Amniotic epithelial cell (primary cell): ENCODE data around the gene ATF2.
A peak's percentile ranks its signal among the peaks of the same experiment; 100 is the strongest.

Experiments
- DNase-seq: peaks from one replicate; pipeline ENCODE4 v3.0.0-alpha.2; 2010; ENCODE audit warnings: low read depth

Gene ATF2

DNA sequence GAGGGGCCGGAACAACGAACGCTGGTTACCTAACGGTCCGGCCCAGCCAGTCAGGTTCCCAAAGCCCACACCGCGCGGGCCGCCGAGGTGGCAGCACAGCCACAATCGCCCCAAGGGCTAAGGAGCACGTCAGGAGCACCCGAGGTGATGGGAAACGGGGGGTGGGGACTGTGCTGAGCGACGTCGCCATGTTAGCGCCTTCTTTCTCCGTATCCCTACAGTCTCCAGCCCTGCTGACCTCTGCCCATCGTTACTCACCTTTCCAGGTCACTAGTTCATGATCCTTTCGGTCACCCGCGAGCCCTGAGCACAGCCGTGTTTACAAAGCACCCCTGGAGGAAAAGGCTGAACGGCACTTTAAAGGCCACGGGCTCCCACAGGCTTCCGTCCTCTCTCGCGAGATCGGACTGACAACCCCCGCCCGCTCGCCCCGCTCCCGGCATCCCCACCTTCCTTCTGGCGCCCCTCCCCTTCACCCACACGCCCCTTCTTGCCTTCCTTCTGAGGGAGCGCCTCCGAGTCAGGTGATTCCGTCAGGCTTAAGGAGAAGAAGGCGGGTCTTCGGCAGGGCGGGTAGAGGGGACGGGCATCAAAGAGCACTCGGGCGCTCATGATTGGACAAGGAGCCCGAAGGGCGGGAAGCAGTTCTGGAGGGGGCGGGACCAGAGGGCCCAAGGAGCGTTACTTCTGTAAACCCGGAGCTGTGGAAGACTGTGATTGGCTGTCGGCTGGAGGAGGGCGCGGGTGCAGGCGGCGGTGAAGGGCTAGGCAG is at the start of gene ATF2:
ATF2 (minus strand) TSS at position 412 of the 772 bp plus-strand sequence. CDS start 31,760 bp downstream, outside the sequence.
- peak; percentile 100 for DNase-seq

- no peak for DNase-seq
Observed at GRCh38 chr2:175207741-175208438, 39.9 kb upstream of the ATF2 start.

GRCh38 chr2:175206866-175207265 is 38.9 kb upstream of the ATF2 start:
- no peak for DNase-seq

- DNase-seq, result peak; percentile 50
Observed at GRCh38 chr2:175205523-175205922, 37.5 kb upstream of the ATF2 start.

DNA sequence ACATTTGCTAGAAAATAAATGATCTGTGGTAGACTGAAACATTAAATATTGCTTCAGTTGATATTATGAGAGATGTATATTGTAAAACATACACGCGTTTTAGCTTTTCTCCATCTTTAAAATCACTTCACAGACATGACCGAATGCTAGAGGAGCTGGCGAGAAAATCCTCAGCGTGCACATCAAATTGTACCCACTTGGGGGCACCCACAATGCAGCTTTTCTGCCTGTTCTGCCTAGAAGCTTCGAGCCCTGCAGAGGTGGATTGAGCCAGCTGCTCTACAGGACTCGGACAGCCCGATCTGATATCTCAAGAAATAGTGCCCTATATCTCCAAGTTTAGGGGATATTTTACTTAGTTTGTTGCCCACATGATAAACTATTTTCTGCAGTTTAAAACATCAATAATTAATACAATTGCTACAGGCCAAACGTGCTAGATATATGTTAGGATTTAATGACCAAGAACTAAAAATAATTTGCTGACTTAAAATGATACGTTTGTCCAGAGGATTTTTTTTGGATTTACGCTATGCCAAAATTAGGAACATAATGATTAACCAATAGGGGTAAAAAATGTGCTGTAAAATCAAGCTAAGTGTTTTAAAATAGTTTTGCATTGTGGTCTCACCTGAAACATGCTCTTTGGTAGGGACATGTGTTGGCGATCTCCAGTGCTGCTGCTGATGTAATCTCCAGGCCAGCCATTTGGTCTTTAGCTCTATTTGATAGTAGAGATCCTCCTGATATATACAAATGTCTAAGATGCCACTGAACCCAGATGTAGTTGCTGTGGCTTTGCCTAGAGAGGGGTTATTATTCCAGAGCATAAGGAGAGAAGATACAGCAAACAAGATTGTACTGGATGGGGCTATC is 35.9 kb upstream of the ATF2 start:
- peak; percentile 48 for DNase-seq

DNA sequence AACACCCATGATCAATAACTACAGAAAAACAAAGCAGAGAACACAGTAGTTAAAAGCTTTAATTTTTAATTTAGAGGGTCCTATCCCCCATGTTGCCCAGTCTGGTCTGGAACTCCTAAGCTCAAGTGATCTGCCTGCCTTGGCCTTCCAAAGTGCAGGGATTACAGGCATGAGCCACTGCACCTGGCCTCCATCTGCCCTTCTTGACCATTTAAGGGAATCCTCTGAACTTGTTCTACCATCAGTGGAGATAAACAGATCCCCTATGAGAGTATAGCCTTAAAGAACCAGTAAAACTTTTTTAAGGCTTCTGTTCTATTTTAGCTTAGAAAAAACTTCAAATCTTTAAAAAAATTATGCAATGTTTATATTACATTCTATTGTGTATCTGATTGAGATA is 27.0 kb upstream of the ATF2 start:
- DNase-seq, result no peak

GRCh38 chr2:175188761-175189160 is 20.8 kb upstream of the ATF2 start:
- DNase-seq, result no peak

- DNase-seq, result peak; percentile 31
Observed at GRCh38 chr2:175187378-175187777, 19.4 kb upstream of the ATF2 start.

DNA sequence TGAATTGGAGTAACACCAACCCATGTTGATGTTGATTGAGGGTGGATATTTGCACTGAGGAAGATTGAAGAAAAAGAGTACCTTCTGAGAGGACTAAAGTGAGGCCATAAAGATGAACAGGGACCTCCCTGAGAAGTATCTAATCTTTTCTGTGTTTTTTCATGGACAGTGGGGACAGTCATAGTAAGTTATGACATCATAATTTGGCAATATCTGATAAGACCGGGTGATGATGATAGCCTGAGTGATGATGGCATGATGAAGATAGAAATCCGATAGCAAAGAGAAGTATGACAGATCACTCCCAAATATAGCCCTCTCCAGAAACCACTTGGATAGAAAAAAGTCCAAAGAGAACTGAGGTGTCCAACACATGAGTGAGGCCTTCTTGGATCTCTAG is 15.7 kb upstream of the ATF2 start:
- DNase-seq, result no peak

DNA sequence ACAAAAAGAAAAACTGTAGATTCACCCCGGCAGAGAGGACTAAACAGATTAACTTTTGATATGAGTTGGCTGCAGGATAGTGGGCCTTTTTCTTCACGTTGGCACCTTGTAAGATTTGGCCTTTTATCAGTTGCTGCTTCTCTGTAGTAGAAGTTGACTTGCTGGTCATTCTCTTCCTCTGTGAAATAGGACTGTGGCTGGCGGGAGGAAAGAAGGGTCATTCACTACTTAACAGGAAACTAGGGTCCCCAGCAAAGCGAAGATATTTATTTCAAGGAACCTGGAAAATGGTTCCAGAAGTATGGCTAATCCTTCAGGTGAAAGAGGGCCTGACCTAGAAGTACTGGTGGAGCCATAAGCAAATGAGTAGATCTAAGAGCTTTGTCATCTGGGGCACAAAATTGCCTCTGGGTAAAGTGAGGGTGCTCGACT is 13.9 kb upstream of the ATF2 start:
- no peak for DNase-seq

DNA sequence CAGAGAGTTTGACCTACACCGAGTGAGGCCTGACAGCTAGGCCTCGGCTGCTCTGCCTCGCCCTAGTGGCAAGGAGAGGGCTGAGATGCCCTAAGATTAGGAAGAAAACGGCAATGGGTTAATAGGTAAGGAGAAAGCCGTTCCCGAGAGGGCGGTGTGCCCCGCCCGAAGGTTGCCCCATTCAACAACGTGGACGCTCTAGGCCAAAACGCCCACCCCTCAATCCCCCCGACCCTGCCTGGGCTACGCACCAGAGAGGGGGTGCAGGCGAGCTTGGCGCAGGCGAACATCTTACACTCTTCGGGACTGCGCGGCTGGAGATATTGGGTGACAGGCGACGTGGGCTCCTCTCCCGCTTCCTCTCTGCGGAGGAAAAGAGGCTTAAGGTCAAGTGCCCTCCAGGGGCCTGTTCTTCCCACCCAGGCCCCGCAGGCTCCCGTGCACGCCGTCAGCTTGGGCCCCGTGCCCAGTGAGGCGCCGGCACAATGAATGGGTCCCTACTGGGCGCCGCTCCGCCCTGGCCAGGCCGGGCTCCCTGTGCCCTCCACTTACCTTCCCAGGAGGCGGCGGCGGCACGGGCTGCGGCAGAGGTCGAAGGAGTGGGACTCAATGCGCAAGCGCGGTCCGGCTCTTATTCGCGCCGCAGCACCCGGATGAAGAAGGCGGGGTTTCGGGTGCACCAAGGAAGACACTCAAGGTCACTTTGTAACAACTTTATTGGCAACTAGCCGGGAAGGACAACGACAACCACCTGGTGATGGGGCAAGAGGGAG is 13.3 kb upstream of the ATF2 start, which contains the start of gene ATP5MC3:
ATP5MC3 (minus strand) TSS at position 607 of the 773 bp plus-strand sequence; CDS start at position 290, 317 bp downstream.
- peak; percentile 92 for DNase-seq

DNA sequence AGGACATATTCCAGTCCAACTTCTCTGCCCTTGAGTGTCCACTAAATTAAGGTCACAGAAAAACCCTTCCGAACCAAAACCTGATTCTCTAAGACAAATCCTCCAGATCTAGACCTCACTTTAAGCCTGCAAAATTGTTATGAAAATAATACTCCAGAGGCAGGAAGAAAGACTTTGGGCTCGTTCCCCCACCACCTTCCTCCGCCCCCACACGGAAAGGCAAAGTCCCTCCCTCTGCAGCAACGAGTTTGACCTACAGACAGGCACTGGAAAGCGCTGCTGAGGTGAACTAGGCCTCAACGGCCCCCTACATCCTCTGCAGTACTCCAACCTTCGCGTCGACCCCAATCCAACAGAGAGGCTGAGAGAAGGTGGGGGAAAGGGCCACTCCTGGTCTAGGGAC is 12.7 kb upstream of the ATF2 start:
- DNase-seq, result peak; percentile 50

DNA sequence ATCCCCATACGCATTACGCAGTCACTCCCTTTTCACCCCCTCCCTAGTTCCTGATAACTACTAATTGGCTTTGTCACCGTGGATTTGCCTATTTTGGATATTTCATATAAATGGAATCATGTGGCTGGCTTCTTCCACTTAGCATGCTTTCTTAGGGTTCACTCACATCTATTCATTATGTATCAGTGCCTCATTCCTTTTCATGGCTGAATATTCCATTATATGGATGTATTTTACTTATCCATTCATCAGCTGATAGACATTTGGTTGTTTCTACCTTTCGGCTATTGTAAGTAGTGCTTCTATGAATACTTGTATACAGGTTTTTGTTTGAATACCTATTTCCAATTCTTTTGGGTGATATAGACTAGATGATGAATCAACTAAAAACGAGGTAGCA is 8.6 kb upstream of the ATF2 start:
- DNase-seq, result no peak

GRCh38 chr2:175175896-175176295 is 7.9 kb upstream of the ATF2 start:
- peak; percentile 14 for DNase-seq

DNA sequence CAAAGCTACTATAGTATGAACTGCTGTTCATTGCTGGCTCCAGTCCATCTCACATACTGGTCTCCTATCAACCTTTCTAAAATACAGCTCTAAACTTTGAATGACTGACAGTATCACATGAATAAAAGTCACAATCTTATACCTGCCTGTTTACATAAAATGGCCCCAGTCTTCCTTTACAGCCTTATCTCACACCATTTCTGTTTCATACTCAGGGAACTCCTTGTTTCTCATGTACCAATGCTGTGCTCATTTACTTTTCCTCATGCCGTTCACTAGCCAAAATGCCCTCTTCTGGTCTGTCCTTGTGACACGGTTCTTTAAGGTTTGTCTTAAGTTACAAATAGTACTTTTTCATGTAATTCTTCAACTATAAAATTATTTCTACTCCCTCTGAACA is 7.3 kb upstream of the ATF2 start:
- DNase-seq, result no peak

DNA sequence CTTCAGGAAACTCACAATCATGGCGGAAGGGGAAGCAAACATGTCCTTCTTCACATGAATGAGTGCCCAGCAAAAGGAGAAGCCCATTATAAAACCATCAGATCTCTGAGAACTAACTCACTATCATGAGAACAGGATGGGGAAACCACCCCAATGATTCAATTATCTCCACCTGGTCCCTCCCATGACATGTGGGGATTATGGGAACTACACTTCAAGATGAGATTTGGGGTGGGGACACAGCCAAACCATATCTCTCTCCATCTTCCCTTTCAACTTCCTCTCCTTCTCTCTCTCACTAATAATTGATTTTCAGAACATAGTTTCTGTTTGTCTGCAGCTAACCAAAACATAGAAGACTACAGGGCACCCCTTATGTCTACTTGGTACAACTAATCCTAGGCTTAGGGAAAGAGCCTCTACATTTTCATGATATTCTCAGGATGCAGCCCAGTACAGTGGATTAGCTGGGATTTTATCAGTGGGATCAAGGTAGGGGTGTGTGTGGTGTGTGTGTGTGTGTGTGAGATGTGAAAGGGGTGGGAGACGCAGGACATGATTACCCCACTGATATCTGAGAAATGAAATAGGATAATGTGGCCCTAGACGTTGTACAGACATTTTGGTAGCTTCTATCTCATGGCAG is 2.8 kb upstream of the ATF2 start:
- no peak for DNase-seq

GRCh38 chr2:175169191-175169590 is 1.2 kb upstream of the ATF2 start:
- no peak for DNase-seq

DNA sequence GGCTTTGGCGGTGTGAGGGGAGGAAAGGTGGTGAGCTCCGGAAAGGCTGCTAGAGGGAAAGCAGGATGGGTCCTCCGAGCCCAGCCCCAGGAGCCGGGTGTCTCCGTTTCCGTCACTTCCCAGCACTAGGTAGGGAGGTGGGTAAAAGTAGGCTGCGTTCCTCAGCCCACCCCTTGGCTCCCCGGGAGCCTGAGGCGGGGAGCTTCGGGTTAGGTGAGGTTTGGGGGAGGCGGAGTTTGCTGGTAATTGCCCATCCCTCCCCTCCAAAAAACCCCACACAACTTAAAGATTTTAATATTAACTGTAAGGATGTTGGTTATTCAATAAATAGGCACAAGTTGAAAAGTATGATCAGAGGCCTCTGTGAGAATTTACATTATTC is 552 bp upstream of the ATF2 start:
- no peak for DNase-seq

- peak; percentile 54 for DNase-seq
Observed at GRCh38 chr2:175167076-175167791, 769 bp downstream of the ATF2 start.

- DNase-seq, result no peak
Observed at GRCh38 chr2:175166216-175166824, 1.7 kb downstream of the ATF2 start.
